KMS-11 (cell line): ENCODE measurements around the gene LGALS3BP.

Experiments
- H2AFZ ChIP-seq: fragments of 200-600 bp; sonication (generic); 2 replicates; pipeline ENCODE4 v1.6.1; 2016; ENCODE audit warnings: antibody characterized with exemption, mixed run types, low read depth
- H3K27ac ChIP-seq: fragments of 200-600 bp; sonication (generic); 2 replicates; pipeline ENCODE4 v1.6.1; 2016; ENCODE audit warnings: mild to moderate bottlenecking, mixed run types
- H3K27me3 ChIP-seq: fragments of 200-600 bp; sonication (generic); 2 replicates; pipeline ENCODE4 v1.6.1; 2017; ENCODE audit warnings: mild to moderate bottlenecking, low read depth, mixed run types, moderate library complexity; ENCODE audit not compliant: insufficient read depth
- H3K36me3 ChIP-seq: fragments of 200-600 bp; sonication (generic); 2 replicates; pipeline ENCODE4 v1.6.1; 2017; ENCODE audit warnings: mild to moderate bottlenecking, mixed run types; ENCODE audit not compliant: insufficient read depth
- H3K4me1 ChIP-seq: fragments of 200-600 bp; sonication (generic); 2 replicates; pipeline ENCODE4 v1.6.1; 2016; ENCODE audit warnings: mild to moderate bottlenecking, low read depth, mixed run types; ENCODE audit not compliant: poor library complexity, severe bottlenecking
- H3K4me2 ChIP-seq: fragments of 200-600 bp; sonication (generic); 2 replicates; pipeline ENCODE4 v1.7.0; 2016; ENCODE audit warnings: mild to moderate bottlenecking, mixed run types
- H3K4me3 ChIP-seq: fragments of 200-600 bp; sonication (generic); IDR thresholded peaks from 2 replicates; pipeline ENCODE4 v1.6.1; 2017; ENCODE audit warnings: low read depth, low read length, mixed read lengths; ENCODE audit not compliant: insufficient read depth
- H3K79me2 ChIP-seq: fragments of 200-600 bp; sonication (generic); 2 replicates; pipeline ENCODE4 v1.6.1; 2016; ENCODE audit warnings: low read depth, mixed run types; ENCODE audit not compliant: insufficient read depth
- H3K9ac ChIP-seq: fragments of 200-600 bp; sonication (generic); 2 replicates; pipeline ENCODE4 v1.6.1; 2016; ENCODE audit warnings: mild to moderate bottlenecking, mixed run types
- H4K20me1 ChIP-seq: fragments of 200-600 bp; sonication (generic); 2 replicates; pipeline ENCODE4 v1.6.1; 2016; ENCODE audit warnings: mild to moderate bottlenecking, mixed run types; ENCODE audit not compliant: insufficient read depth
- CTCF ChIP-seq: fragments of 200-600 bp; sonication (generic); conservative IDR thresholded peaks from 2 replicates; pipeline ENCODE4 v1.6.1; 2017; ENCODE audit warnings: low read depth, mild to moderate bottlenecking, antibody characterized with exemption, low read length, moderate library complexity, mixed read lengths

Gene LGALS3BP

GRCh38 chr17:79027274-79027924 lies 47.7 kb upstream of the LGALS3BP start:
- TF ChIP-seq CTCF, result no peak
- H3K4me3 ChIP-seq, result no peak overlapping the region
- no peaks in the 10 kb centered on the region for H3K79me2 ChIP-seq
- H4K20me1 ChIP-seq, result no peaks in the 10 kb centered on the region
- H2AFZ ChIP-seq, result no peak overlapping the region
- no peak overlapping the region for H3K9ac ChIP-seq
- no peak overlapping the region for H3K27ac ChIP-seq
- H3K4me1 ChIP-seq, result no peaks in the 10 kb centered on the region
- no peaks in the 10 kb centered on the region for H3K36me3 ChIP-seq
- peaks cover 99% of the 10 kb centered on the region for H3K27me3 ChIP-seq
- H3K4me2 ChIP-seq, result no peak overlapping the region

- Histone ChIP-seq H3K9ac (no peak overlapping the region), H3K4me3 (no peak overlapping the region), H3K79me2 (no peaks in the 10 kb centered on the region), H3K27me3 (peaks cover 99% of the 10 kb centered on the region), H3K4me1 (no peaks in the 10 kb centered on the region), H2AFZ (no peak overlapping the region), H3K36me3 (no peaks in the 10 kb centered on the region), H3K4me2 (no peak overlapping the region), H3K27ac (no peak overlapping the region), H4K20me1 (no peaks in the 10 kb centered on the region)
- TF ChIP-seq CTCF, result no peak
Measured at GRCh38 chr17:79026376-79027273, 46.9 kb upstream of the LGALS3BP start.

GRCh38 chr17:79024901-79025737 lies 45.4 kb upstream of the LGALS3BP start:
- Histone ChIP-seq H3K4me2 (peak overlapping the region; percentile 87), H3K36me3 (no peaks in the 10 kb centered on the region), H3K27ac (no peak overlapping the region), H2AFZ (0 out of 2 replicates have a peak overlapping the region, but pooled peaks have one; percentile 55), H3K4me3 (no peak overlapping the region), H3K27me3 (peaks cover 99% of the 10 kb centered on the region), H3K9ac (no peak overlapping the region), H3K79me2 (no peaks in the 10 kb centered on the region), H3K4me1 (no peaks in the 10 kb centered on the region), H4K20me1 (no peaks in the 10 kb centered on the region)
- no peak for TF ChIP-seq CTCF
